NCI-H2107 (cell line): ENCODE data around the gene APOA5.
"Not testable (repeated sequence)": the region's sequence is repeated elsewhere in the genome, so short reads cannot be mapped to it uniquely, and the experiment has no call there.

Experiments used
- DNase-seq: peaks from one replicate; lab custom pipeline; 2025; lab: John Stamatoyannopoulos, UW

Gene APOA5

GRCh38 chr11:116827461-116827860, 35.8 kb upstream of the APOA5 start:
- no peak for DNase-seq

GRCh38 chr11:116826751-116827431, 35.2 kb upstream of the APOA5 start:
- no peak for DNase-seq

GRCh38 chr11:116825854-116826750, 34.4 kb upstream of the APOA5 start:
- DNase-seq = no peak

- no peak for DNase-seq
Observed at GRCh38 chr11:116825434-116825833, 33.8 kb upstream of the APOA5 start.

- no peak for DNase-seq
Observed at GRCh38 chr11:116823031-116823843, 31.6 kb upstream of the APOA5 start, which contains the start of gene APOA4. APOA4 (minus strand) TSS chr11:116823304; CDS start chr11:116823191, 113 bp downstream.

GRCh38 chr11:116822575-116822974, 30.9 kb upstream of the APOA5 start:
- no peak for DNase-seq

- no peak for DNase-seq
Observed at GRCh38 chr11:116821050-116821918, 29.6 kb upstream of the APOA5 start.

GRCh38 chr11:116819049-116819448, 27.4 kb upstream of the APOA5 start:
- DNase-seq = no peak

- no peak for DNase-seq
Observed at GRCh38 chr11:116814502-116814901, 22.8 kb upstream of the APOA5 start.

GRCh38 chr11:116813781-116814471, 22.2 kb upstream of the APOA5 start:
- DNase-seq = no peak

- DNase-seq = no peak
Observed at GRCh38 chr11:116813170-116813569, 21.5 kb upstream of the APOA5 start.

- no peak for DNase-seq
Observed at GRCh38 chr11:116812109-116812508, 20.4 kb upstream of the APOA5 start.

GRCh38 chr11:116811194-116811593, 19.5 kb upstream of the APOA5 start:
- DNase-seq = no peak

GRCh38 chr11:116808262-116809175, 16.8 kb upstream of the APOA5 start:
- DNase-seq = no peak

- DNase-seq = no peak
Observed at GRCh38 chr11:116807601-116808261, 16.1 kb upstream of the APOA5 start.

- DNase-seq = no peak
Observed at GRCh38 chr11:116804001-116804400, 12.3 kb upstream of the APOA5 start.

- not testable (repeated sequence) for DNase-seq
Observed at GRCh38 chr11:116801662-116802061, 10.0 kb upstream of the APOA5 start.

- DNase-seq = no peak
Observed at GRCh38 chr11:116800610-116801009, 8.9 kb upstream of the APOA5 start.

GRCh38 chr11:116798368-116798767, 6.7 kb upstream of the APOA5 start:
- no peak for DNase-seq
